Measurements from ENCODE around the gene GGTLC2.
"Not testable (repeated sequence)": the region's sequence is repeated elsewhere in the genome, so short reads cannot be mapped to it uniquely, and the experiment has no call there.

GGTLC2 gene

DNA sequence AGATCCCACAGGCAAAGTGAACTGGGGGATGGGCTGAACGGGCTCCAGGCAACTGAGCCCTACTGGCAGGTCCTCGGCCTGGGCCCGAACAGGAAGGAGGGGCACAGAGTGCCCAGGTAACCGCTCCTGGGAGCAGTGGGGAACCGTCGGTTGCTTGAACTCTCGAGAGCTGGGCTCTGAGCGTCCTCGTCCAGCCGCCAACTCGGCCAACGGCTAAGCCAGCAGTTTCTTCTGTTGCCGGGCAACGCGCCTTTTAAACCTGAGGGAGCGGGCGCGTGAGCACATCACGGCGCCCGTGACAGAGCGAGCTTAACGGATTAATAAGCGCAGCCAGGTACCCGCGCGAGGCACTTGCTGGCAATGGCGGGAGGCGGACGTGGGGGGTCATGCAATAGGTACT, at the start of gene GGTLC2:
GGTLC2 (plus strand) TSS at position 301 of the 400 bp plus-strand sequence. CDS start 1,732 bp downstream, outside the sequence.
- not testable (repeated sequence) for H3K9ac ChIP-seq (ENCODE audit: low read depth, low read length); H3K4me1 ChIP-seq (ENCODE audit: insufficient read depth, low read length); H3K4me3 ChIP-seq (ENCODE audit: low read length); H3K36me3 ChIP-seq (ENCODE audit: insufficient read depth, low read depth, low read length); H3K9me3 ChIP-seq (ENCODE audit: insufficient read depth, low read depth, low read length); H3K27me3 ChIP-seq (ENCODE audit: insufficient read depth, low read length); H3K27ac ChIP-seq (ENCODE audit: low read length)

DNA sequence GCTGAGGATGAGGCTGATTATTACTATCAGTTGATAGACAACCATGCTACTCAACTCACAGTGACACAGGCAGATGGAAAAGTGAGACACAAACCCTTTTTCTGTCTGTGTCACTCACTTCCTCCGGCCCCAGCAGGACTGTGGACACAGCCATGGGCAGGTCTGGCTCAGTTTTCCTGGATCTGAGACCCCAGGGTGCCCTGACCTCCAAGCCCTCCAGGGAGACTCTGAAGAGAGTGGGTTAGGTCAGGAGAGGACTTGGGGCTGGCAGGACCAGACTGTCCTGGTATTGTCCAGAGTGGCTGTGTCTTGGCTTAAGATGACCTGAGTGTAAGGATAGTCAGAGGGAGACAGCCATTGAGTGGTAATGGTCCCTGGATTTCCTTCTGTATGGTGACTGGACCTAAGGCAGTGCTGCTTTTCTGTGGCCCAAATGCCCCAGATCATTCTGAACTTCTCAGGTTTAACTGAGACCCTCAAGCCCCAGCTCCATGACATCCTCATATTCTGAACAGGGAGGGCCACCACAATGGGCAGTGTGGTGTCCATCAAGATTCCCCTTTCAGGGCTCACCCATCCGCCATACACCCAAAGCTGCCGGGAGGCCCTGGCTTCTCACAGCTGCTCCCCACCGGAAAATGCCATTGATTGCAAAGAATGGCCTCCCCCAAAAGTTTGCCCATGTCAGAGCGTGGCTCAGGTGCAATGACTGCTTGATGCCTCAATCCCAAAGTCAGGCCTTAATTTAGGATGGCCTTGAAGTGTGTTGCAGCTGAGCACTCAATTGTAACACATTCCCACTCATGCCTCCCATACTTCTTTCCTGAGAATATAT, 49.2 kb upstream of the GGTLC2 start:
- H3K27ac ChIP-seq (ENCODE audit: low read length), result no peak overlapping the region
- H3K27me3 ChIP-seq (ENCODE audit: insufficient read depth, low read length), result peaks cover 95% of the 10 kb centered on the region
- no peaks in the 10 kb centered on the region for H3K9me3 ChIP-seq (ENCODE audit: insufficient read depth, low read depth, low read length)
- H3K4me1 ChIP-seq (ENCODE audit: insufficient read depth, low read length), result peaks cover 8% of the 10 kb centered on the region; the same call in 1 of the 2 replicates
- no peak overlapping the region for H3K4me3 ChIP-seq (ENCODE audit: low read length)
- H3K9ac ChIP-seq (ENCODE audit: low read depth, low read length), result no peak overlapping the region
- H3K36me3 ChIP-seq (ENCODE audit: insufficient read depth, low read depth, low read length), result no peaks in the 10 kb centered on the region

DNA sequence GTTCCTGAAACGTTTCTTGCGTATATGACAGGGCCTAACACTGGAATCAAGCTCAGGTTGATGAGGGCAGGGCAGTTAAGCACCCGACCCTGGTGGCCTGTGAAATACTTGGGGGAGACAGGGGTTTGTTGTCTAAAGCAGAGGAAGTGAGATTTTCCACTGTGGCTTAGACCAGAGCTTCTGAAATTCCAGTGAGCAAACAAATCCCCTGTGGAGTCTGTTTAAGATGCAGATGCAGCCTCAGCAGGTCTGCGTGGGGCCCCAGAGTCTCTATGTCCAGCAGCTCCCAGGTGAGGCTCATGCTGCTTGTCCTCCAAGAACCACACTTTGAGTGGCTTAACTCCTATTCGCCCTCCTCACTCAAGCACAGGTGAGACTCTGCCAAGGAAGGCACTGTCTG, 46.3 kb upstream of the GGTLC2 start:
- Histone ChIP-seq H3K9me3 (ENCODE audit: insufficient read depth, low read depth, low read length) (no peaks in the 10 kb centered on the region), H3K27ac (ENCODE audit: low read length) (no peak overlapping the region), H3K9ac (ENCODE audit: low read depth, low read length) (no peak overlapping the region), H3K4me3 (ENCODE audit: low read length) (no peak overlapping the region), H3K27me3 (ENCODE audit: insufficient read depth, low read length) (peaks cover 93% of the 10 kb centered on the region), H3K36me3 (ENCODE audit: insufficient read depth, low read depth, low read length) (no peaks in the 10 kb centered on the region), H3K4me1 (ENCODE audit: insufficient read depth, low read length) (peaks cover 8% of the 10 kb centered on the region; the same call in 1 of the 2 replicates)

DNA sequence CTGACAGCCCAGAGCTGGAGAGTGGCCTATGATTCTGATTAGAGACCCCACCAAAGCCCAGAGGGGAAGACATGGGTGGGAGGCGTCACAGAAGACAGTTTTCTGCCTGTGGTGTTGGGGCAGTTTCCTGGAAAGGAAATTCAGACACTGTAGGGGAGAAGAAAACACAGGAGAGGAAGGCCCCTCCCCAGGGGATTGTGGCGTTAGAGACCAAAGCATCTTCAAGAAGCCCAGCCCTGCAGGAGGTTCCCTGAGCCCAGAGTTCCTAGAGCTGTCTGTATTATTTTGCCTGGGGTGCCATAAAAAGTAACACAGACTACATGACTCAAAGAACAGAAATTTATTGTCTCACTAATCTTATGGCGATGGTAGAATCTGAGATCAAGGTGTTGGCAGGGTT, 45.2 kb upstream of the GGTLC2 start:
- no peak overlapping the region for H3K9ac ChIP-seq (ENCODE audit: low read depth, low read length)
- no peaks in the 10 kb centered on the region for H3K36me3 ChIP-seq (ENCODE audit: insufficient read depth, low read depth, low read length)
- peaks cover 96% of the 10 kb centered on the region for H3K27me3 ChIP-seq (ENCODE audit: insufficient read depth, low read length)
- H3K4me1 ChIP-seq (ENCODE audit: insufficient read depth, low read length), result peaks cover 8% of the 10 kb centered on the region; the same call in 1 of the 2 replicates
- no peak overlapping the region for H3K27ac ChIP-seq (ENCODE audit: low read length)
- H3K4me3 ChIP-seq (ENCODE audit: low read length), result no peak overlapping the region
- H3K9me3 ChIP-seq (ENCODE audit: insufficient read depth, low read depth, low read length), result no peaks in the 10 kb centered on the region

DNA sequence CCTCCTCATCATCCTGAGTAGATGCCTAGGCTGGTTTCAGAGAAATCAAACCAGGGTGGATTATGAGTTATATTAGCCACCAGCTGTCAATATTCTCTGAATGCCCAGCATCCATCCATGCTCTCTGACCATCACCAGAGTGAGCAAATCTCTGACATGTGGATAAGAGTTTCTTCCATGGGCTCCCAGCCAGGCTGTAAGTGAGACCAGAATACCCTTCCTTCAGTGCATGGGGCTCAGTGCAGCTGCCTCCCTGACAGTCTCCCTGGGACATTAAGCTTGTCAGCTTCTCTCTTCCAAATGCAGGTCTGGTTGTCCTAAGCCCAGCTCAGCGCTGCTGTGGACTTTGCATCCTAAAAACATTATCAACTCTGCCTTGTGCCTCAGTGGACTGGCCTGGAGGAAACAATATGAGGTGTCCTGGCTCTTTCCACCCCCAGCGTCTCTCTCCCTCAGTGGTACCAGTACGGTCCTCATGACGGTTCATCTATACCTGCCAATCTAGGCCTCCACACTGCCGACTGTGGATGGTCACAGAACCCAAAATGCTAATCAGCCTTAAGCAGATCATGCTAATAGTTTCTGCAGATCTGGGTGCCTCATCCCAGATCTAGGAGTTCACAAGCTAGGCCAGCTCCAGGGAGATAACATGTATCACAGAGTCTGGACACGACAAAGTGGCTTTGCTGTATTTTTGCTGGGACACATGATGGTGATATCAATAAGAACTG, 43.7 kb upstream of the GGTLC2 start:
- H3K27ac ChIP-seq (ENCODE audit: low read length), result no peak overlapping the region
- H3K9ac ChIP-seq (ENCODE audit: low read depth, low read length), result no peak overlapping the region
- no peak overlapping the region for H3K4me3 ChIP-seq (ENCODE audit: low read length)
- H3K36me3 ChIP-seq (ENCODE audit: insufficient read depth, low read depth, low read length), result no peaks in the 10 kb centered on the region
- peaks cover 92% of the 10 kb centered on the region for H3K27me3 ChIP-seq (ENCODE audit: insufficient read depth, low read length)
- H3K4me1 ChIP-seq (ENCODE audit: insufficient read depth, low read length), result peaks cover 8% of the 10 kb centered on the region; the same call in 1 of the 2 replicates
- H3K9me3 ChIP-seq (ENCODE audit: insufficient read depth, low read depth, low read length), result no peaks in the 10 kb centered on the region

DNA sequence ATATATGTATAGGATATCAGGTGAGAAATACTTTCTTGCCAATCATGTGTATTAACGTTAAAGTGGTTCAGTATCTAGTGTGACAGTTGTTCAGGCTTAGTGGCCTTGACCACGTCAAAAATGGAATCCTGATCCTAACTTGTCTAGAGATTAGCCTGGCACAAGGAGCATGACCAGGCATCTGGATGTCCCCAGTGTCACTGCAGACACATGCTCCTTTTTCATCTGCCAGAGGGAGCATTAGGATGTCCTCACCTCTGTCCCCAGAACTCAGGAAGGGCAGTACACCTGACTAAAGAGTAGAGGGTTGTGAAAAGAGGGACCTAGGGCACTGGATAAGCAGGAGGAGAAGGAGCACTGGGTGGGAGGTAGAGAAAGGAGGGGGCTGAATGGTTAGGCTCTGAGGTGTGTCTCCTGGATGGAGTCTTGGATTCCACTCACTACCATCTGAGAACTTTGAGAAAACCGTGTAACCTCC, 40.9 kb upstream of the GGTLC2 start:
- no peaks in the 10 kb centered on the region for H3K4me1 ChIP-seq (ENCODE audit: insufficient read depth, low read length)
- H3K27me3 ChIP-seq (ENCODE audit: insufficient read depth, low read length), result peaks cover 86% of the 10 kb centered on the region
- no peaks in the 10 kb centered on the region for H3K36me3 ChIP-seq (ENCODE audit: insufficient read depth, low read depth, low read length)
- H3K27ac ChIP-seq (ENCODE audit: low read length), result no peak overlapping the region
- H3K4me3 ChIP-seq (ENCODE audit: low read length), result no peak overlapping the region
- H3K9ac ChIP-seq (ENCODE audit: low read depth, low read length), result no peak overlapping the region
- H3K9me3 ChIP-seq (ENCODE audit: insufficient read depth, low read depth, low read length), result no peaks in the 10 kb centered on the region

DNA sequence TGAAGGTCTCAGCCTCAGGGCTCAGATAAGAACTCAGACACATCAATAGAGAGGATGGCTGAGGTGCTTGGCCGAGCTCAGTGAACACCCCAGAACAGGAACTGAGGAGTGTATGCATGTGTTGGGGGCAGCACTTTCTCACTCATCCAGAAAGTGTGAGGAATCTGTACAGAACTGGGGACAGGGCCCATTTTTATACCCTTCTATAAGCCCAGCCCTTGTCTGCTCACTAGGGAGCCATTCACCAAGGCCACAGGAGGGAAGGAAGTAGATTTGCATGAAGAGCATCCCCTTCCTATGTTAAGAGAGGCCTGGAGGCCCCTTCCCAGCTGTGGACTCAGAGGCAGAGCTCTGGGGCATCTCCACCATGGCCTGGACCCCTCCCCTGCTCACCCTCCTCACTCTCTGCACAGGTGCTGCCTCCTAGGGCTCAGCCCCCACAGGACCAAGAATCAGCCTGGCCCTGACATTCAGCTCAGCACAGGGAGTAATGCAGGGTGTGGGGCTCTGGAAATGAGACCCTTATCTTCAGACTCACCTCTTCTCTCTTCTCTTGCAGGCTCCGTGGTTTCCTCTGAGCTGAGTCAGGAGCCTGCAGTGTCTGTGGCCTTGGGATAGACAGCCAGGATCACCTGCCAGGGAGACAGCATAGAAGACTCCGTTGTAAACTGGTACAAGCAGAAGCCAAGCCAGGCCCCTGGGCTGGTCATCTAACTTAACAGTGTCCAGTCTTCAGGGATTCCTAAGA, 39.9 kb upstream of the GGTLC2 start:
- no peaks in the 10 kb centered on the region for H3K36me3 ChIP-seq (ENCODE audit: insufficient read depth, low read depth, low read length)
- H3K9ac ChIP-seq (ENCODE audit: low read depth, low read length), result no peak overlapping the region
- H3K27ac ChIP-seq (ENCODE audit: low read length), result no peak overlapping the region
- peaks cover 86% of the 10 kb centered on the region for H3K27me3 ChIP-seq (ENCODE audit: insufficient read depth, low read length)
- no peaks in the 10 kb centered on the region for H3K9me3 ChIP-seq (ENCODE audit: insufficient read depth, low read depth, low read length)
- H3K4me3 ChIP-seq (ENCODE audit: low read length), result no peak overlapping the region
- no peaks in the 10 kb centered on the region for H3K4me1 ChIP-seq (ENCODE audit: insufficient read depth, low read length)

DNA sequence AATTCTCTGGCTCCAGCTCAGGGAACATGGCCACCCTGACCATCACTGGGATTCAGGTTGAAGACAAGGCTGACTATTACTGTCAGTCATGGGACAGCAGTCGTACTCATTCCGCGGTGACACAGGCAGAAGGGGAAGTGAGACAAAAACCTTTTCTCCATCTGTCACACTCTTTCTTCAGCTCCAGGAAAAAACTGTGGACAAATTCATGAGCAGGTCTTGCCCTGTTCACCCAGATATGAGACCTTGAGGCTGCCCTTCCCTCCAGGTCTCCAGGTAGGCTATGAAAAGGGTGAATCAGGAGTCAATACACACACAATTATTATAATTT, 39.4 kb upstream of the GGTLC2 start:
- Histone ChIP-seq H3K9ac (ENCODE audit: low read depth, low read length) (no peak overlapping the region), H3K27me3 (ENCODE audit: insufficient read depth, low read length) (peaks cover 86% of the 10 kb centered on the region), H3K27ac (ENCODE audit: low read length) (no peak overlapping the region), H3K9me3 (ENCODE audit: insufficient read depth, low read depth, low read length) (no peaks in the 10 kb centered on the region), H3K4me3 (ENCODE audit: low read length) (no peak overlapping the region), H3K36me3 (ENCODE audit: insufficient read depth, low read depth, low read length) (no peaks in the 10 kb centered on the region), H3K4me1 (ENCODE audit: insufficient read depth, low read length) (no peaks in the 10 kb centered on the region)

DNA sequence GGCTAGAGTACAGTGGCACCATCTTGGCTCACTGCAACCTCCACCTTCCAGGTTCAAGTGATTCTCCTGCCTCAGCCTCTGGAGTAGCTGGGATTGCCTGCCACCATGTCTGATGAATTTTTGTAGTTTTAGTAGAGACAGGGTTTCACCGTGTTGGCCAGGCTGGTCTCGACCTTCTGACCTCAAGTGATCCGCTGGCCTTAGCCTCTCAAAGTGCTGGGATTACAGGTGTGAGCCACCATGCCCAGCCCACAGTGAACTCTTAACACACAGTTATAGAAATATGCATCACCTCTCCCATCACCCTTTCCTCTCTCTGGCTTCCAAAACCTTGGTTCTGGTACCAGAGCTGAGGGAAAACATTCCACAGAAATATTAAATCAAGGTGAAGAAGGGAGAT, 36.4 kb upstream of the GGTLC2 start:
- H3K4me3 ChIP-seq (ENCODE audit: low read length); H3K9ac ChIP-seq (ENCODE audit: low read depth, low read length); H3K9me3 ChIP-seq (ENCODE audit: insufficient read depth, low read depth, low read length); H3K36me3 ChIP-seq (ENCODE audit: insufficient read depth, low read depth, low read length); H3K27ac ChIP-seq (ENCODE audit: low read length); H3K4me1 ChIP-seq (ENCODE audit: insufficient read depth, low read length): not testable (repeated sequence)
- H3K27me3 ChIP-seq (ENCODE audit: insufficient read depth, low read length), result peaks cover 87% of the 10 kb centered on the region

DNA sequence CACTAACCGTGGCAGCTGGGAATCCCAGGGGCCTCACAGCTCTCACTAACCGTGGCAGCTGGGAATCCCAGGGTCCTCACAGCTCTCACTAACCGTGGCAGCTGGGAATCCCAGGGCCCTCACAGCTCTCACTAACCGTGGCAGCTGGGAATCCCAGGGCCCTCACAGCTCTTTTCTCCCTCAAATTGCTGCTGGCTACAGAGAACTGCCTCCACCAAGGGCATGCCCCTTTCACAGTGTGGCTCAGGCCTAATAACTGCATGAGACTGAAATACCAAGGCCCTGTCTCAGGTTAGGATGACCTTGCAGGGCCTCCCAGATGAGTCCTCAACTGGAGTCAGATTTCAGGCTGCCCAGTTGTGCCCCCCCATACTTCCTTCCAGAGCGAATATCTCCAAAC, 35.1 kb upstream of the GGTLC2 start:
- no peaks in the 10 kb centered on the region for H3K9me3 ChIP-seq (ENCODE audit: insufficient read depth, low read depth, low read length)
- peaks cover 87% of the 10 kb centered on the region for H3K27me3 ChIP-seq (ENCODE audit: insufficient read depth, low read length)
- no peak overlapping the region for H3K9ac ChIP-seq (ENCODE audit: low read depth, low read length)
- H3K27ac ChIP-seq (ENCODE audit: low read length), result no peak overlapping the region
- H3K4me3 ChIP-seq (ENCODE audit: low read length), result no peak overlapping the region
- H3K36me3 ChIP-seq (ENCODE audit: insufficient read depth, low read depth, low read length), result no peaks in the 10 kb centered on the region
- H3K4me1 ChIP-seq (ENCODE audit: insufficient read depth, low read length), result no peaks in the 10 kb centered on the region

DNA sequence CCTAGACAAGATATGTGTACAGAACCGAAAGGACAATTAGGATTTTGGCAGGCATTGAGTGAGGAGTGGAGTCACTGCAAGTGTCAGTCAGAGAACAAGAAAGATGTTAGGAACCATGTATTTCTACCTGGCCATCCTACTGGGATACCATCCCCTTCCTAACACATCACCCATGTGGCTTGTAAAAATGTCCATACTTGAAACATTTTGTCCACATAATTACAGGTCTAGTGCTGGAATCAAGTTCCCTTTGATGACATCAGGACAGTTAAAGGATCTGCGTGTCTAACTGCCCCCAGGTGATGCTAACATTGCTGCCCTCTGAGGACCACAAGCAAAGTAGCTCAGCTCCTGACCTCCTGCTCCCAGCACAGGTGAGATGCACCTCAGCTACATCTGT, 31.9 kb upstream of the GGTLC2 start:
- H3K27ac ChIP-seq (ENCODE audit: low read length), result no peak overlapping the region
- no peaks in the 10 kb centered on the region for H3K4me1 ChIP-seq (ENCODE audit: insufficient read depth, low read length)
- no peaks in the 10 kb centered on the region for H3K36me3 ChIP-seq (ENCODE audit: insufficient read depth, low read depth, low read length)
- H3K4me3 ChIP-seq (ENCODE audit: low read length), result no peak overlapping the region
- no peaks in the 10 kb centered on the region for H3K9me3 ChIP-seq (ENCODE audit: insufficient read depth, low read depth, low read length)
- H3K27me3 ChIP-seq (ENCODE audit: insufficient read depth, low read length), result peaks cover 96% of the 10 kb centered on the region
- H3K9ac ChIP-seq (ENCODE audit: low read depth, low read length), result no peak overlapping the region

Measured in iPS-20b (cell line).